Measurements from ENCODE around the gene GRAP2.

Gene GRAP2

DNA sequence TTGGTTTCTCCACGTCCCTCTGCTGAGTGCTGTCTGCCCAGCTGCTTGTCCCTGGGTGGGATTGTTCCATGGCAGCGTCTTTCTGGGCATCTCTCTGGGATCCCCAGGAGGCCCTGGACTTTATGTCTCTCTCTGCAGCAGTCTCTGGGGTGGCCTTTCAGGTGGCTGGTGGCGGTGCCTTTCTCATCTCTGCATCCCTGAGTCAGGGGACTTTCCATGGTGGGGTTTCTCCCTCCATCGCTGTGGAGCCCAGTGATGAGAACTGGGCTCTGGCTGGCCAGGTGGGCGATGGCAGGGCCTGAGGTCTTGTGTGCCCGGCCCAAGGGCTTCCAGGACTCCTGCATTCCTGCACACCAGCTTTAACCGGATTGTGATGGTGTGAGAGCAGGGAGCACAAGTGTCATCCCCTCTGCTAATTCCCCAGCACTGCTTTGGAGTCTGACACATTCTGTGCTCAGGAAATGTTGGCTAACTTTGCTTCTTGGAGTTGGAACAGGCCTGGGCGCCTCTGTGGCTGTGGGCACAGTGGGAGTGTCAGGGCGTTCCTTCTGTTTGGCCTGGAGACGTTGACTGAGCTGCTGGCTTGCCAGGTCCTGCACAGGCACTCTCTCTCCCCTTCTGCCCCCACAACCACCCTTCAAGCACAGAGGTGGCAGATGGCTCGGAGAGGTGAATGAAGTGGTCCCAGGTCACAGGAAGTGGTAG, 121.8 kb downstream of the GRAP2 start:
- no peak for DNase-seq

All from NCI-H2029 treated with DMSO at 0.1 percent for 48 hours (cell line).